Astrocyte (in vitro differentiated cells and primary cell): ENCODE results near the gene ACOT2. TPM values are rescaled to one million over a fixed set of nuclear protein-coding genes. Genes with fewer than 3 reads are reported as not detected.
A peak's percentile ranks its signal among the peaks of the same experiment; 100 is the strongest.

Experiments used
- DNase-seq: peaks from one replicate; pipeline ENCODE4 v3.0.0-alpha.2; 2010; ENCODE audit warnings: low read depth
- FAIRE-seq: peaks from 2 replicates; lab custom pipeline; 2011; peaks lifted over from hg19 to GRCh38; lab: Jason Lieb, UNC
- H2AFZ ChIP-seq: 2 replicates; pipeline ENCODE4 v1.6.0; 2012; ENCODE audit warnings: low read depth, low read length, inconsistent platforms
- H3K27ac ChIP-seq: 2 replicates; pipeline ENCODE4 v1.5.1; 2011; ENCODE audit warnings: low read depth, low read length, inconsistent platforms
- H3K27me3 ChIP-seq: 2 replicates; pipeline ENCODE4 v1.6.0; 2011; ENCODE audit warnings: low read length, inconsistent platforms; ENCODE audit not compliant: insufficient read depth
- H3K36me3 ChIP-seq: 2 replicates; pipeline ENCODE4 v1.5.1; 2011; ENCODE audit warnings: low read length, inconsistent platforms; ENCODE audit not compliant: insufficient read depth
- H3K4me1 ChIP-seq: 2 replicates; pipeline ENCODE4 v1.5.1; 2011; ENCODE audit warnings: low read length, inconsistent platforms; ENCODE audit not compliant: insufficient read depth
- H3K4me2 ChIP-seq: 2 replicates; pipeline ENCODE4 v1.6.0; 2012; ENCODE audit warnings: low read length, inconsistent platforms
- H3K4me3 ChIP-seq: 2 replicates; pipeline ENCODE4 v1.5.1; 2011; ENCODE audit warnings: low read depth, mild to moderate bottlenecking, low read length, inconsistent platforms; ENCODE audit not compliant: insufficient read depth
- H3K79me2 ChIP-seq: 2 replicates; pipeline ENCODE4 v1.6.0; 2012; ENCODE audit warnings: mild to moderate bottlenecking, low read length, inconsistent platforms; ENCODE audit not compliant: insufficient read depth
- H3K9ac ChIP-seq: 2 replicates; pipeline ENCODE4 v1.6.0; 2012; ENCODE audit warnings: mild to moderate bottlenecking, low read length, inconsistent platforms
- H3K9me3 ChIP-seq: 2 replicates; pipeline ENCODE4 v1.5.1; 2012; ENCODE audit warnings: low read depth, mild to moderate bottlenecking, low read length, inconsistent platforms; ENCODE audit not compliant: insufficient read depth
- H4K20me1 ChIP-seq: 2 replicates; pipeline ENCODE4 v1.6.0; 2012; ENCODE audit warnings: low read length, inconsistent platforms; ENCODE audit not compliant: insufficient read depth
- H3K27ac Mint-ChIP-seq: one replicate; pipeline ENCODE4 v1.8.0; 2021; ENCODE audit warnings: mild to moderate bottlenecking, mixed read lengths; ENCODE audit not compliant: unreplicated experiment
- H3K27me3 Mint-ChIP-seq: one replicate; pipeline ENCODE4 v1.8.0; 2021; ENCODE audit warnings: low read depth, mixed read lengths; ENCODE audit not compliant: unreplicated experiment
- H3K36me3 Mint-ChIP-seq: one replicate; pipeline ENCODE4 v1.8.0; 2021; ENCODE audit warnings: low read depth, mixed read lengths; ENCODE audit not compliant: unreplicated experiment
- H3K4me1 Mint-ChIP-seq: one replicate; pipeline ENCODE4 v1.8.0; 2021; ENCODE audit warnings: low read depth, mixed read lengths; ENCODE audit not compliant: unreplicated experiment
- H3K4me3 Mint-ChIP-seq: one replicate; pipeline ENCODE4 v1.8.0; 2021; ENCODE audit warnings: mild to moderate bottlenecking, moderate library complexity, mixed read lengths; ENCODE audit not compliant: unreplicated experiment
- H3K9me3 Mint-ChIP-seq: one replicate; pipeline ENCODE4 v1.8.0; 2021; ENCODE audit warnings: mild to moderate bottlenecking, mixed read lengths; ENCODE audit not compliant: unreplicated experiment
- EZH2 ChIP-seq: IDR thresholded peaks from 2 replicates; pipeline ENCODE4 v1.6.1; 2012; ENCODE audit warnings: mild to moderate bottlenecking, low read length, inconsistent platforms; ENCODE audit not compliant: insufficient read depth
- total RNA-seq: library from RNA; stranded (reverse); gene quantifications from 2 replicates; pipeline ENCODE4 v1.2.1, GENCODE V29; 2021
- TF ChIP-seq, protein P1 (sequence below): IDR thresholded peaks from 2 replicates; pipeline ENCODE4 v1.5.1; 2011; ENCODE audit warnings: low read depth, mild to moderate bottlenecking, inconsistent platforms, low read length, moderate library complexity; ENCODE audit not compliant: insufficient read depth

The ACOT2 gene
- total RNA-seq, 1 donor from 2014 or later = 15.7 TPM

DNA sequence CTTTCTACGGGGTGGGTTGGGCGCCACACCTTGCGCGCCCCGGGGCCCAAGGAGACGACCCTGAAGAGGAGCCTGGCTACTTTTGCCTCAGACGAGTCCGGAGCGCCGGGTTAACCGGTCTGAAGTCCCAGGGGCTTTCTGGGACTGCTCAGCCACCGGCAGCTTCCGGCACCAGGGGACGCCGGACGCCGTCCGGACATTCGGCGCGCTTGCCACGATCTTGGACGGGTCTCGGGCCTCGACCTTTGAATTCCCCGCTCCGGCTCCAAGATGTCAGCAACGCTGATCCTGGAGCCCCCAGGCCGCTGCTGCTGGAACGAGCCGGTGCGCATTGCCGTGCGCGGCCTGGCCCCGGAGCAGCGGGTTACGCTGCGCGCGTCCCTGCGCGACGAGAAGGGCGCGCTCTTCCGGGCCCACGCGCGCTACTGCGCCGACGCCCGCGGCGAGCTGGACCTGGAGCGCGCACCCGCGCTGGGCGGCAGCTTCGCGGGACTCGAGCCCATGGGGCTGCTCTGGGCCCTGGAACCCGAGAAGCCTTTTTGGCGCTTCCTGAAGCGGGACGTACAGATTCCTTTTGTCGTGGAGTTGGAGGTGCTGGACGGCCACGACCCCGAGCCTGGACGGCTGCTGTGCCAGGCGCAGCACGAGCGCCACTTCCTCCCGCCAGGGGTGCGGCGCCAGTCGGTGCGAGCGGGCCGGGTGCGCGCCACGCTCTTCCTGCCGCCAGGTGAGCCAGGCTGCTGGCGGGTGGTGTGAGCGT, 22.9 kb downstream of the ACOT2 start, which contains the start of gene ACOT4:
ACOT4 (plus strand) TSS at position 184 of the 760 bp plus-strand sequence; CDS start at position 271, 87 bp downstream.
- Histone ChIP-seq H3K4me2 (peak within 1 kb of the TSS; percentile 93), H3K4me3 (peak within 1 kb of the TSS; percentile 63), H2AFZ (peak within 1 kb of the TSS; percentile 96), H3K9ac (peak within 1 kb of the TSS; percentile 35), H3K4me1 (no peaks in the 10 kb centered on the region), H3K27me3 (peaks cover 3% of the 10 kb centered on the region), H3K27ac (no peak within 1 kb of the TSS), H3K9me3 (no peaks in the 10 kb centered on the region), H4K20me1 (no peaks in the 10 kb centered on the region), H3K36me3 (no peaks in the 10 kb centered on the region), H3K79me2 (no peaks in the 10 kb centered on the region)
- Mint-ChIP-seq H3K27ac (no peak within 1 kb of the TSS), H3K4me3 (no peak within 1 kb of the TSS), H3K36me3 (no peaks in the 10 kb centered on the region), H3K4me1 (no peaks in the 10 kb centered on the region), H3K9me3 (peaks cover 9% of the 10 kb centered on the region), H3K27me3 (peaks cover 33% of the 10 kb centered on the region)
- TF ChIP-seq, protein P1, sequence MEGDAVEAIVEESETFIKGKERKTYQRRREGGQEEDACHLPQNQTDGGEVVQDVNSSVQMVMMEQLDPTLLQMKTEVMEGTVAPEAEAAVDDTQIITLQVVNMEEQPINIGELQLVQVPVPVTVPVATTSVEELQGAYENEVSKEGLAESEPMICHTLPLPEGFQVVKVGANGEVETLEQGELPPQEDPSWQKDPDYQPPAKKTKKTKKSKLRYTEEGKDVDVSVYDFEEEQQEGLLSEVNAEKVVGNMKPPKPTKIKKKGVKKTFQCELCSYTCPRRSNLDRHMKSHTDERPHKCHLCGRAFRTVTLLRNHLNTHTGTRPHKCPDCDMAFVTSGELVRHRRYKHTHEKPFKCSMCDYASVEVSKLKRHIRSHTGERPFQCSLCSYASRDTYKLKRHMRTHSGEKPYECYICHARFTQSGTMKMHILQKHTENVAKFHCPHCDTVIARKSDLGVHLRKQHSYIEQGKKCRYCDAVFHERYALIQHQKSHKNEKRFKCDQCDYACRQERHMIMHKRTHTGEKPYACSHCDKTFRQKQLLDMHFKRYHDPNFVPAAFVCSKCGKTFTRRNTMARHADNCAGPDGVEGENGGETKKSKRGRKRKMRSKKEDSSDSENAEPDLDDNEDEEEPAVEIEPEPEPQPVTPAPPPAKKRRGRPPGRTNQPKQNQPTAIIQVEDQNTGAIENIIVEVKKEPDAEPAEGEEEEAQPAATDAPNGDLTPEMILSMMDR = no peak
- no peak for TF ChIP-seq EZH2
- peak; percentile 38 for DNase-seq
- FAIRE-seq = no peak

DNA sequence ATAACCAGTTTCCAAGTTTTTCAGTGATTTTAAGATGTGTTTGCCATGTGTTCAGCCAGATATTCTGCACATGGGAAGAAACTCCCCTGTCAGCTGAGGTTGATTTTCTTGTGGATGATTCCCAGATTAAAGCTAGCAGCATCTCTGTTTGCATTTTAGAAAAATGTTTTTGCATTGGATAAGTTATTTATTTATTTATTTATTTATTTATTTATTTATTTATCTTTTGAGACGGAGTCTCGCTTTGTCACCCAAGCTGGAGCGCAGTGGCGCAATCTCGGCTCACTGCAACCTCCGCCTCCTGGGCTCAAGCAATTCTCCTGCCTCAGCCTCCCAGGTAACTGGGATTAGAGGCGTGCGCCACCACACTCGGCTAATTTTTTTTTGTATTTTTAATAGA, 25.5 kb downstream of the ACOT2 start:
- no peaks in the 10 kb centered on the region for H3K36me3 Mint-ChIP-seq
- H3K27ac Mint-ChIP-seq = no peak overlapping the region
- no peaks in the 10 kb centered on the region for H3K9me3 ChIP-seq
- H3K4me1 Mint-ChIP-seq = no peaks in the 10 kb centered on the region
- DNase-seq (no peak), FAIRE-seq (no peak)
- peaks cover 9% of the 10 kb centered on the region for H3K9me3 Mint-ChIP-seq
- H4K20me1 ChIP-seq = no peaks in the 10 kb centered on the region
- H3K27me3 ChIP-seq = peaks cover 5% of the 10 kb centered on the region
- no peak overlapping the region for H3K4me3 ChIP-seq
- TF ChIP-seq, protein P1 = no peak
- TF ChIP-seq EZH2 = no peak
- no peak overlapping the region for H3K27ac ChIP-seq
- H3K79me2 ChIP-seq = no peaks in the 10 kb centered on the region
- no peak overlapping the region for H3K4me3 Mint-ChIP-seq
- no peak overlapping the region for H3K4me2 ChIP-seq
- H3K27me3 Mint-ChIP-seq = peaks cover 32% of the 10 kb centered on the region
- H3K4me1 ChIP-seq = no peaks in the 10 kb centered on the region
- no peak overlapping the region for H3K9ac ChIP-seq
- no peaks in the 10 kb centered on the region for H3K36me3 ChIP-seq
- H2AFZ ChIP-seq = no peak overlapping the region

DNA sequence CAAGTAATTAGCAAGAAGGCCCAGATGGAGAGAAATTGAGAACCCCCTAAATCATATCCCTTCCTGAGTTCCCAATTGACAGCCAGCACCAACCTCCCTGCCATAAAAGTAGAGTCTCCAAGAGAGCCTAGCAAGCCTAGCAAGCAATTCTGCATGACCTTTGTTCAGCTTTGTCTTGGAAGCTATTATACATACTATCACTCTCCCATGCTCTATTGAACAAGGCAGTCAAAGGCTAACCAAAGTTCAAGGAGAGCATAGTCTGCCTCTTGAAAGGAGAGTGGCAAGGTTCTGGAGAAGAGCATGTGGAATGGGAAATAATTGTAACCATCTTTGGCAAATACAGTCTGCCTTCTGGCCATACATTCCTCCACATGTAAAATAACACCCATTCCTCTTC, 30.5 kb downstream of the ACOT2 start:
- no peak overlapping the region for H3K4me3 ChIP-seq
- no peaks in the 10 kb centered on the region for H3K4me1 Mint-ChIP-seq
- H3K4me3 Mint-ChIP-seq = no peak overlapping the region
- no peak for FAIRE-seq
- no peaks in the 10 kb centered on the region for H3K36me3 ChIP-seq
- no peak overlapping the region for H3K9ac ChIP-seq
- H3K9me3 ChIP-seq = no peaks in the 10 kb centered on the region
- H3K79me2 ChIP-seq = no peaks in the 10 kb centered on the region
- H3K27ac ChIP-seq = no peak overlapping the region
- no peaks in the 10 kb centered on the region for H3K36me3 Mint-ChIP-seq
- no peak overlapping the region for H3K27ac Mint-ChIP-seq
- H3K27me3 Mint-ChIP-seq = peaks cover 18% of the 10 kb centered on the region
- DNase-seq = no peak
- H3K4me1 ChIP-seq = no peaks in the 10 kb centered on the region
- H2AFZ ChIP-seq = no peak overlapping the region
- H3K9me3 Mint-ChIP-seq = no peaks in the 10 kb centered on the region
- no peak for TF ChIP-seq EZH2
- TF ChIP-seq, protein P1 = no peak
- no peaks in the 10 kb centered on the region for H4K20me1 ChIP-seq
- no peak overlapping the region for H3K4me2 ChIP-seq
- peaks cover 2% of the 10 kb centered on the region for H3K27me3 ChIP-seq
